Left cardiac atrium (tissue), 4 donors: ENCODE results near the gene NUPR1. TPM values are rescaled to one million over a fixed set of nuclear protein-coding genes. Genes with fewer than 3 reads are reported as not detected.
A peak's percentile ranks its signal among the peaks of the same experiment; 100 is the strongest.
"Not testable (repeated sequence)": the region's sequence is repeated elsewhere in the genome, so short reads cannot be mapped to it uniquely, and the experiment has no call there.

Source experiments
- ATAC-seq, 2 donors: fragments of 200-7000 bp; cut with Tn5 transposase; one replicate each; pipeline ENCODE4 v1.9.1; 2020; ENCODE audit warnings: mild to moderate bottlenecking in 2 of 2, moderate library complexity in 2 of 2
- DNase-seq: peaks from one replicate; pipeline ENCODE4 v3.0.0-alpha.2; 2020
- intact Hi-C, 2 donors: fragments of 100-400 bp; cut with DNase I; formaldehyde crosslinking; loops; one replicate each; pipeline versions ENCODE4 v1.14.1 to v1.15.1; 2022 to 2023
- total RNA-seq, 2 donors: library from RNA; stranded (reverse); fragmentation: NEBNext Ultra II Directional; extraction: Animal tissue kit (Norgen Biotek cat#: 25700); gene quantifications; one replicate each; pipeline ENCODE4 v1.2.1, GENCODE V29; 2021
- donor health status: DM: no; HTN: yes; CAD: no.
- donor health status: DM: no; HTN: yes; CAD: no; lungs with severe emphysema.
- donor health status: DM: yes; HTN: yes; CAD: no.
- donor health status: Dilated cardiomyopathy.

NUPR1 gene
- total RNA-seq, 2 donors from 2014 or later, result 49.3 to 90.2 TPM

- ATAC-seq (no peak), DNase-seq (no peak)
- intact Hi-C loops, result loop anchor here in 1 of 2 donors (5.0 kb wide), 1 partner anchor 39 kb away; no protein-coding TSS in a partner anchor
Observed at GRCh38 chr16:28503470-28504259, 35.1 kb downstream of the NUPR1 start.

GRCh38 chr16:28502290-28502689, 36.5 kb downstream of the NUPR1 start:
- ATAC-seq (no peak), DNase-seq (no peak)
- intact Hi-C loops, result loop anchor here in 1 of 2 donors (5.0 kb wide), 1 partner anchor 40 kb away; no protein-coding TSS in a partner anchor

GRCh38 chr16:28501258-28502232, 37.2 kb downstream of the NUPR1 start:
- DNase-seq (no peak), ATAC-seq (no peak)
- intact Hi-C loops, result loop anchor here in 1 of 2 donors (5.0 kb wide), 1 partner anchor 41 kb away; no protein-coding TSS in a partner anchor

- DNase-seq, result not testable (repeated sequence)
Observed at GRCh38 chr16:28500476-28501180, 38.1 kb downstream of the NUPR1 start.

GRCh38 chr16:28499854-28500253, 38.9 kb downstream of the NUPR1 start:
- intact Hi-C loops, result loop anchor here in 1 of 2 donors (5.0 kb wide), 1 partner anchor 42 kb away; no protein-coding TSS in a partner anchor
- no peak for ATAC-seq
- DNase-seq, result no peak

More at GRCh38 chr16:28500476-28501180, 38.1 kb downstream of the NUPR1 start:
- not testable (repeated sequence) for ATAC-seq
- intact Hi-C loops, result loop anchor here in 1 of 2 donors (5.0 kb wide), 1 partner anchor 42 kb away; no protein-coding TSS in a partner anchor

- DNase-seq (no peak), ATAC-seq (no peak)
- intact Hi-C loops, result no loop called here
Observed at GRCh38 chr16:28498666-28499381, 40.0 kb downstream of the NUPR1 start.

- ATAC-seq (no peak), DNase-seq (no peak)
- intact Hi-C loops, result no loop called here
Observed at GRCh38 chr16:28497861-28498599, 40.7 kb downstream of the NUPR1 start.

GRCh38 chr16:28497386-28497785, 41.4 kb downstream of the NUPR1 start:
- DNase-seq (no peak), ATAC-seq (no peak)
- intact Hi-C loops, result no loop called here

GRCh38 chr16:28496844-28497243, 41.9 kb downstream of the NUPR1 start:
- DNase-seq, result no peak
- intact Hi-C loops, result no loop called here
- ATAC-seq, result no peak

- DNase-seq, result no peak
- ATAC-seq, result no peak
- intact Hi-C loops, result no loop called here
Observed at GRCh38 chr16:28495795-28496749, 42.7 kb downstream of the NUPR1 start.

GRCh38 chr16:28495098-28495793, 43.5 kb downstream of the NUPR1 start:
- DNase-seq (no peak), ATAC-seq (no peak)
- intact Hi-C loops, result no loop called here

- ATAC-seq (peak; percentile 21 to 34), DNase-seq (peak; percentile 53)
- intact Hi-C loops, result no loop called here
Observed at GRCh38 chr16:28494121-28494851, 44.5 kb downstream of the NUPR1 start, which contains the start of gene APOBR. APOBR (plus strand) TSS chr16:28494643; CDS start chr16:28494682, 39 bp downstream.

- intact Hi-C loops, result no loop called here
- DNase-seq (no peak), ATAC-seq (no peak)
Observed at GRCh38 chr16:28492511-28492910, 46.3 kb downstream of the NUPR1 start.

- intact Hi-C loops, result no loop called here
- peak; percentile 97 to 98 for ATAC-seq
- DNase-seq, result peak; percentile 94
Observed at GRCh38 chr16:28491970-28492474, 46.8 kb downstream of the NUPR1 start, which contains the start of gene CLN3. CLN3 (minus strand) TSS chr16:28492074; CDS start chr16:28491759, 315 bp downstream.
